ENCODE results near the gene ZNF292. TPM values are rescaled to one million over a fixed set of nuclear protein-coding genes. Genes with fewer than 3 reads are reported as not detected.
"Not testable (repeated sequence)": the region's sequence is repeated elsewhere in the genome, so short reads cannot be mapped to it uniquely, and the experiment has no call there.

Gene ZNF292
- polyA plus RNA-seq, 3 donors, result 42.0 to 46.2 (median 43.2) TPM

DNA sequence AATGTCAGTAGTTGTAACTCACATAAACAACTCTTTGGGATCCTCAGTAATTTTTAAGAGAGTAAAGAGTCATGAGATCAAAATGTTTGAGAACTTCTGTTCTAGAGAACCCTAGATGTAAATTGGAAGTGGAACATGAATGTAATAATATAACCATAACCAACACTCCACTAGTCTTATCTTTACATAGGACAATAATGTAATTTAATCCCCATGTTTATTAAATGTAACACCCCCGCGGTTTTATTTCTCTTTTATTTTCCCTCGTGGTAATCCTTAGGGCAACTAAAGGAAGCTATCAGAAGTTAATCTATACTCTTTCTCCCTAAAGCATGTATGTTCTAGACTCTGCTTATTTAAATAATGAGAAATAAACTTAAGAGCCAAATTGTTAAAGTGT lies 54.4 kb downstream of the ZNF292 start:
- no peak for DNase-seq (ENCODE audit: low read depth in 3 of 3, low spot score in 2 of 3)

GRCh38 chr6:87210979-87211378 lies 55.6 kb downstream of the ZNF292 start:
- no peak for DNase-seq (ENCODE audit: low read depth in 3 of 3, low spot score in 2 of 3)

- DNase-seq (ENCODE audit: low read depth in 3 of 3, low spot score in 2 of 3), result no peak
Measured at GRCh38 chr6:87212596-87212995, 57.2 kb downstream of the ZNF292 start.

GRCh38 chr6:87213364-87213763 lies 58.0 kb downstream of the ZNF292 start:
- no peak for DNase-seq (ENCODE audit: low read depth in 3 of 3, low spot score in 2 of 3)

GRCh38 chr6:87214831-87215230 lies 59.5 kb downstream of the ZNF292 start:
- DNase-seq (ENCODE audit: low read depth in 3 of 3, low spot score in 2 of 3), result no peak

- DNase-seq (ENCODE audit: low read depth in 3 of 3, low spot score in 2 of 3), result no peak
Measured at GRCh38 chr6:87220997-87221396, 65.6 kb downstream of the ZNF292 start.

GRCh38 chr6:87222676-87223075 lies 67.3 kb downstream of the ZNF292 start:
- no peak for DNase-seq (ENCODE audit: low read depth in 3 of 3, low spot score in 2 of 3)

DNA sequence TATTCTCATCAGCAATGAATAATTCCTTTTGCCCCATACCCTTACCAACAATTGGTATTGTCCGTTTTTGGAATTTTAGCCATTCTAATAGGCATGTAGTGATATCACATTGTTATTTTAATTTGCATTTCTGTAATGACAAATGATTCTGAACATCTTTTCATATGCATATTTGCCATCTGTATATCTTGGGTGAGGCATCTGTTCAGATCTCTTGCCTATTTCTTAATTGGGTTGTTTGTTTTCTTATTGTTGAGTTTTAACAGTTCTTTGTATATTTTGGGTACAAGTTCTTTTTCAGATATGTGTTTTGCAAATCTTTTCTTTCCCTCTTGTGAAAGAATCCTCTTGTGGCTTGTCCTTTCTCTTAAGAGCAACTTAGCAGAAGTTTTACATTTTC lies 69.6 kb downstream of the ZNF292 start:
- DNase-seq (ENCODE audit: low read depth in 3 of 3, low spot score in 2 of 3), result no peak

DNA sequence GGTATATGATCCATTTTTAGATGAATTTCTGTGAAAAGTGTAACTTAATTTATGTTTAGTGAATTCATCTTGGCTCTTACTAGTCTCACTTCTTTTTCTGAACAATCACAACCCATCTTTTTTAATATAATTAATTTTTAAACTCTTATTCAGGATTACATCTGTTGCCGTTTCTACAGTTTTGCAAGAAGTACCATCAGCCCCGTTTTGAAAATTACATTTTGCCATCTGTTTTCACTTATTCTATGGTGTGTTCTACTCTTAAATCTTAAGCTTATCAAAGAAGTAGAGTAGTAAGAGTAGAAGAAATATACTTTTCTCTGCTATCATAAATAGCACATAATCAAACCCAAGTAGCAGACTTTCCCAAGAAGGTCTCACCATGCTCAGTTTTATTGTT lies 70.1 kb downstream of the ZNF292 start:
- DNase-seq (ENCODE audit: low read depth in 3 of 3, low spot score in 2 of 3), result no peak

GRCh38 chr6:87225937-87226336 lies 70.6 kb downstream of the ZNF292 start:
- no peak for DNase-seq (ENCODE audit: low read depth in 3 of 3, low spot score in 2 of 3)

GRCh38 chr6:87230801-87231200 lies 75.4 kb downstream of the ZNF292 start:
- no peak for DNase-seq (ENCODE audit: low read depth in 3 of 3, low spot score in 2 of 3)

GRCh38 chr6:87237804-87238203 lies 82.4 kb downstream of the ZNF292 start:
- no peak for DNase-seq (ENCODE audit: low read depth in 3 of 3, low spot score in 2 of 3)

DNA sequence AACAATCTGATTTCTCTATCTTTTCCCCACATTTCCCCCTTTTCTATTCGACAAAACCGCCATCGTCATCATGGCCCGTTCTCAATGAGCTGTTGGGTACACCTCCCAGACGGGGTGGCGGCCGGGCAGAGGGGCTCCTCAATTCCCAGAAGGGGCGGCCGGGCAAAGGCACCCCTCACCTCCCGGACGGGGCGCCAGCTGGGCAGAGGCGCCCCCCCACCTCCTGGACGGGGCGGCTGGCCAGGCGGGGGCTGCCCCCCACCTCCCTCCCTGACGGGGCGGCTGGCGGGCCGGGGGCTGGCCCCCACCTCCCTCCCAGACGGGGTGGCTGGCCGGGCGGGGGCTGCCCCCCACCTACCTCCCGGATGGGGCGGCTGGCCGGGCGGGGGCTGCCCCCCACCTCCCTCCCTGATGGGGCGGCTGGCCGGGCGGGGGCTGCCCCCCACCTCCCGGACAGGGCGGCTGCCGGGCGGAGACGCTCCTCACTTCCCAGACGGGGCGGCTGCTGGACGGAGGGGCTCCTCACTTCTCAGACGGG lies 83.8 kb downstream of the ZNF292 start:
- not testable (repeated sequence) for DNase-seq (ENCODE audit: low read depth in 3 of 3, low spot score in 2 of 3)

- no peak for DNase-seq (ENCODE audit: low read depth in 3 of 3, low spot score in 2 of 3)
Measured at GRCh38 chr6:87241304-87241703, 85.9 kb downstream of the ZNF292 start.

GRCh38 chr6:87242311-87242710 lies 86.9 kb downstream of the ZNF292 start:
- DNase-seq (ENCODE audit: low read depth in 3 of 3, low spot score in 2 of 3), result no peak

DNA sequence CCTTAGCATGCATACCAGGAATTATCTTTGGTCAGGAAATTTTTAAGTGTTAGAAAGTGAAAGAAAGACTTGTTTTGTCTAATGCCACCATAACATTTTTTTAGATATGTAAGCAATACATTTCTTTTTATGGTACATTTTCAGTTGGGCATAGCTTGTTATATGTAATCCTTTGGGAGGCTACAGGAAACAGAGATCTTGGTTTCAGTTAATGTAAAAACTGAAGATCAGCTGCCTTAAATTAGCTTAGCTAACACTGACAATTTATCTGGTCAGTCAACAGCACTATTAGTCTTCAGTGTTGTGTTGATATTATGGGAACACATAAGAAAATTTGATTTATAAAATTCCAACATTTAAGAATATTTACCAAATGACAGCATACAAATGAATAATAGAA lies 88.4 kb downstream of the ZNF292 start:
- no peak for DNase-seq (ENCODE audit: low read depth in 3 of 3, low spot score in 2 of 3)

DNA sequence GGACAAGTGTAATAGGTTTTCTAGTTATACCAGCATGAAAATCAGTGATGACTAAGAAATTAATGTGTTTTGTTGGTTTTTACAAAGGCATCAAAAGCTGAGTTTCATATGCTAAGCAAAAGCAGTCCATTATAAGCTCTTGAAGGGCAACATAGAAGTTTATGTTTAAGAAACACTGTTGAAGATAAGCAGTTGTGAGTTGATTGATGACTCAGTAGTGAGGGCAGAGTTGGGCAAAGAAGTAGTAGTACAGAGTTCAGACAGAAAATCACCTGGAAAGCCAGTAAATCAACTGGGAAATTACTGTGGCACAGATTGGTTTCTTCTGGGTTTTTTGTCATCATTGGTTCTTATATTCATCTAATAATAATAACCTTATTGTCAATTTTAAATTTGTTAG lies 89.0 kb downstream of the ZNF292 start:
- no peak for DNase-seq (ENCODE audit: low read depth in 3 of 3, low spot score in 2 of 3)

- no peak for DNase-seq (ENCODE audit: low read depth in 3 of 3, low spot score in 2 of 3)
Measured at GRCh38 chr6:87250019-87250418, 94.7 kb downstream of the ZNF292 start.

DNA sequence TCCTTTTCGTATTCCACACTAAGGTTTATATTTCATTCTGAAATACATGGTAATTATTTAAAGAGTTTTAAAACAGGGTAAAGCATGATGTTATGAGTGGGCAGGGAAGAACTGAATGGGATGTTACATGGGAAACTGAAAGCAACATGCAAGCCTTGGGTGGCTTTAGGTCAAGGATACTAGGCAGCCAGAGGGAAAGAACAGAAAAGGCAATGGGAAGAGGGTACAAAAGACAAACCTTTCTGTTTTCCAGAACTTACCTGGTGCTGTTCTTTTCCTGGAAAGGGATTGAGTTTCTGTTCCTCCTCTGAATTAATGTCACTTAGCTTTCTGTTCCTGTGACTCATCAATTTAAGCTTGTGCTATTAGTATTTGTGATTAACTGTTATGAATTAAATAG lies 95.9 kb downstream of the ZNF292 start:
- DNase-seq (ENCODE audit: low read depth in 3 of 3, low spot score in 2 of 3), result no peak

- DNase-seq (ENCODE audit: low read depth in 3 of 3, low spot score in 2 of 3), result no peak
Measured at GRCh38 chr6:87251725-87252124, 96.4 kb downstream of the ZNF292 start.

- no peak for DNase-seq (ENCODE audit: low read depth in 3 of 3, low spot score in 2 of 3)
Measured at GRCh38 chr6:87257046-87257445, 101.7 kb downstream of the ZNF292 start.

GRCh38 chr6:87257565-87257964 lies 102.2 kb downstream of the ZNF292 start:
- no peak for DNase-seq (ENCODE audit: low read depth in 3 of 3, low spot score in 2 of 3)

GRCh38 chr6:87257975-87258374 lies 102.6 kb downstream of the ZNF292 start:
- no peak for DNase-seq (ENCODE audit: low read depth in 3 of 3, low spot score in 2 of 3)

All from right renal cortex interstitium (tissue), 3 donors.